GM21390 (cell line): ENCODE measurements around the gene PCSK6.

ENCODE experiments used
- ATAC-seq: cut with Tn5 transposase; IDR thresholded peaks from one replicate; pipeline ENCODE4 v1.9.1; 2021; ENCODE audit not compliant: unreplicated experiment

Gene PCSK6

GRCh38 chr15:101332061-101332467 is 157.4 kb downstream of the PCSK6 start:
- no peak for ATAC-seq

- no peak for ATAC-seq
Observed at GRCh38 chr15:101329867-101330380, 159.6 kb downstream of the PCSK6 start.

- ATAC-seq: no peak
Observed at GRCh38 chr15:101329309-101329863, 160.1 kb downstream of the PCSK6 start.

- ATAC-seq: no peak
Observed at GRCh38 chr15:101328001-101328400, 161.5 kb downstream of the PCSK6 start.

- ATAC-seq: no peak
Observed at GRCh38 chr15:101327147-101327740, 162.3 kb downstream of the PCSK6 start.

GRCh38 chr15:101326462-101327146 is 162.9 kb downstream of the PCSK6 start:
- no peak for ATAC-seq

- no peak for ATAC-seq
Observed at GRCh38 chr15:101326026-101326315, 163.5 kb downstream of the PCSK6 start.

GRCh38 chr15:101325263-101326025 is 164.1 kb downstream of the PCSK6 start:
- no peak for ATAC-seq

GRCh38 chr15:101324524-101325177 is 164.9 kb downstream of the PCSK6 start:
- no peak for ATAC-seq

GRCh38 chr15:101323793-101324523 is 165.5 kb downstream of the PCSK6 start:
- no peak for ATAC-seq

GRCh38 chr15:101322854-101323477 is 166.5 kb downstream of the PCSK6 start:
- ATAC-seq: no peak

GRCh38 chr15:101322016-101322695 is 167.4 kb downstream of the PCSK6 start:
- ATAC-seq: no peak

- no peak for ATAC-seq
Observed at GRCh38 chr15:101320501-101321052, 168.9 kb downstream of the PCSK6 start.

- ATAC-seq: no peak
Observed at GRCh38 chr15:101318839-101319238, 170.7 kb downstream of the PCSK6 start.

GRCh38 chr15:101318147-101318819 is 171.2 kb downstream of the PCSK6 start:
- ATAC-seq: no peak

GRCh38 chr15:101317336-101317872 is 172.1 kb downstream of the PCSK6 start:
- no peak for ATAC-seq

GRCh38 chr15:101316529-101316928 is 173.0 kb downstream of the PCSK6 start:
- no peak for ATAC-seq

- no peak for ATAC-seq
Observed at GRCh38 chr15:101315736-101316135, 173.8 kb downstream of the PCSK6 start.
